ENCODE measurements around the gene MTERF2. TPM values are rescaled to one million over a fixed set of nuclear protein-coding genes. Genes with fewer than 3 reads are reported as not detected.

The MTERF2 gene
- total RNA-seq, 1 experiment from 2014 or later, result 10.9 TPM

GRCh38 chr12:106975993-106976658 lies 10.8 kb downstream of the MTERF2 start:
- H3K27ac ChIP-seq (ENCODE audit: low read length), result no peak overlapping the region
- POLR2A ChIA-PET, result no interaction called here
- peaks cover 3% of the 10 kb centered on the region; the same call in 1 of the 2 replicates for H3K36me3 ChIP-seq (ENCODE audit: control insufficient read depth, insufficient read depth, low read length)
- H3K27me3 ChIP-seq (ENCODE audit: control insufficient read depth, insufficient read depth, low read length), result no peaks in the 10 kb centered on the region
- peaks cover 10% of the 10 kb centered on the region for H3K4me1 ChIP-seq (ENCODE audit: control insufficient read depth, insufficient read depth, low read length)
- TF ChIP-seq TCF7L2 (IDR thresholded peaks at IDR 0.05; ENCODE audit: low read depth, low read length), result no peak
- no peak for TF ChIP-seq SIN3A (IDR thresholded peaks at IDR 0.05; ENCODE audit: borderline replicate concordance, insufficient read depth, low read depth, low read length)
- no peak for TF ChIP-seq CTCF (IDR thresholded peaks at IDR 0.05)
- TF ChIP-seq POLR2AphosphoS5 (IDR thresholded peaks at IDR 0.05; ENCODE audit: low read depth, low read length), result no peak
- TF ChIP-seq REST (IDR thresholded peaks at IDR 0.05; ENCODE audit: insufficient read depth in 1 of 2, low read depth in 2 of 2, low read length in 1 of 2), result no peak
- BruUV-seq (replicated peaks), result no TSS peak
- DNase-seq (ENCODE audit: low read depth, low spot score), result no peak
- H3K4me3 ChIP-seq (ENCODE audit: low read depth in 2 of 2, low read length in 2 of 2), result no peak overlapping the region
- ATAC-seq, result no peak
- intact Hi-C loops (cut with micrococcal nuclease; ENCODE audit: unreplicated experiment), result no loop called here
- CTCF ChIA-PET, result no interaction called here
- H3K9me3 ChIP-seq (ENCODE audit: control insufficient read depth, insufficient read depth, low read depth, low read length), result no peaks in the 10 kb centered on the region
- in situ Hi-C loops (cut with HindIII; ENCODE audit: low pct_unique_long_range_greater_than_20kb, low sequenced_read_pairs), result no loop called here

GRCh38 chr12:106975098-106975497 lies 11.8 kb downstream of the MTERF2 start:
- ChIA-PET POLR2A (no interaction called here), CTCF (no interaction called here)
- H3K4me1 ChIP-seq (ENCODE audit: control insufficient read depth, insufficient read depth, low read length), result peaks cover 10% of the 10 kb centered on the region
- in situ Hi-C loops (cut with HindIII; ENCODE audit: low pct_unique_long_range_greater_than_20kb, low sequenced_read_pairs) (no loop called here), intact Hi-C loops (cut with micrococcal nuclease; ENCODE audit: unreplicated experiment) (no loop called here)
- H3K9me3 ChIP-seq (ENCODE audit: control insufficient read depth, insufficient read depth, low read depth, low read length), result no peaks in the 10 kb centered on the region
- H3K27ac ChIP-seq (ENCODE audit: low read length), result no peak overlapping the region
- ATAC-seq (no peak), DNase-seq (ENCODE audit: low read depth, low spot score) (no peak)
- no TSS peak for BruUV-seq (replicated peaks)
- no peak overlapping the region for H3K4me3 ChIP-seq (ENCODE audit: low read depth in 2 of 2, low read length in 2 of 2)
- H3K36me3 ChIP-seq (ENCODE audit: control insufficient read depth, insufficient read depth, low read length), result peaks cover 5% of the 10 kb centered on the region; the same call in 1 of the 2 replicates
- TF ChIP-seq SIN3A (IDR thresholded peaks at IDR 0.05; ENCODE audit: borderline replicate concordance, insufficient read depth, low read depth, low read length) (no peak), CTCF (IDR thresholded peaks at IDR 0.05) (no peak), REST (IDR thresholded peaks at IDR 0.05; ENCODE audit: insufficient read depth in 1 of 2, low read depth in 2 of 2, low read length in 1 of 2) (no peak), POLR2AphosphoS5 (IDR thresholded peaks at IDR 0.05; ENCODE audit: low read depth, low read length) (no peak), TCF7L2 (IDR thresholded peaks at IDR 0.05; ENCODE audit: low read depth, low read length) (no peak)
- H3K27me3 ChIP-seq (ENCODE audit: control insufficient read depth, insufficient read depth, low read length), result no peaks in the 10 kb centered on the region
